ENCODE measurements around the gene MYO3B.

DNA sequence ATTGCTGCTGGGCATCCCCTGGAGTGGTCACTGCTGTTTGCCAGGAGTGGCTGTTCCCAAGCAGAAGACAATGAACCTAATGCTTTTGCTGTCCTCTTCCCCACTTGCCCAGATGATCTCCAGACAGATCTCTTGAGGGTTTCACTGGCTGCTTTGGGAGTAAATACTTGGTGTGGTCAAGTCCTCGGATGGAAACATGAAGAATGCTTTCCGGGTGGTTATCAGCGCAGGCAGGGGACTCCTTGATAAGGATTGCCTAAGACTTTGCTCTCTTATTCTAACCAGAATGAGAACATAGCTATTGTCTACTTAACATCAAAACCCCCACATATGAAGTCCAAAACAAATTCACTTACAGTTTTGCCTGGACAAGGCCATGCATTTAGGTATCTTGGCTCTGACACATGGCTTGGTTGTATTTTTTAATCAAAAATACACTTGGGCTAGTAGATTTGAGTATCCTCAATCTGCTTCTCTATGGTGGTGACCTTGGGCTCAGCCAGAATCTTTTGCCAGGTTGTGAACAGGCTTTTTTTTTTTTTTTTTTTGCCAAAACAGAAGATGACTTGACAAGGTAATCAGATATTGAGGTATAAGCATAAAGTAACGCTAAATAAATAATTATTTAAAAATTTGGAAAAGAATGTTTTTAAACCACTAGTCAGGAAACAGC, 34.8 kb upstream of the MYO3B start:
- TF ChIP-seq EZH2 (IDR thresholded peaks at IDR 0.05; ENCODE audit: borderline replicate concordance, insufficient read depth, low read depth, low read length, poor library complexity, severe bottlenecking), result no peak
- TF ChIP-seq, protein P1, sequence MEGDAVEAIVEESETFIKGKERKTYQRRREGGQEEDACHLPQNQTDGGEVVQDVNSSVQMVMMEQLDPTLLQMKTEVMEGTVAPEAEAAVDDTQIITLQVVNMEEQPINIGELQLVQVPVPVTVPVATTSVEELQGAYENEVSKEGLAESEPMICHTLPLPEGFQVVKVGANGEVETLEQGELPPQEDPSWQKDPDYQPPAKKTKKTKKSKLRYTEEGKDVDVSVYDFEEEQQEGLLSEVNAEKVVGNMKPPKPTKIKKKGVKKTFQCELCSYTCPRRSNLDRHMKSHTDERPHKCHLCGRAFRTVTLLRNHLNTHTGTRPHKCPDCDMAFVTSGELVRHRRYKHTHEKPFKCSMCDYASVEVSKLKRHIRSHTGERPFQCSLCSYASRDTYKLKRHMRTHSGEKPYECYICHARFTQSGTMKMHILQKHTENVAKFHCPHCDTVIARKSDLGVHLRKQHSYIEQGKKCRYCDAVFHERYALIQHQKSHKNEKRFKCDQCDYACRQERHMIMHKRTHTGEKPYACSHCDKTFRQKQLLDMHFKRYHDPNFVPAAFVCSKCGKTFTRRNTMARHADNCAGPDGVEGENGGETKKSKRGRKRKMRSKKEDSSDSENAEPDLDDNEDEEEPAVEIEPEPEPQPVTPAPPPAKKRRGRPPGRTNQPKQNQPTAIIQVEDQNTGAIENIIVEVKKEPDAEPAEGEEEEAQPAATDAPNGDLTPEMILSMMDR (IDR thresholded peaks at IDR 0.05), result no peak

Data from B cell (primary cell).